GM18951 (cell line): Measurements from ENCODE around the gene TPH2.

ENCODE experiments used
- POLR2A ChIP-seq: IDR thresholded peaks from 4 replicates; pipeline ENCODE4 v1.6.1; 2011; ENCODE audit warnings: mild to moderate bottlenecking; ENCODE audit not compliant: insufficient read length, insufficient read depth; ENCODE audit errors: extremely low read depth
- in situ Hi-C: fragments of 300-500 bp; cut with MboI; formaldehyde crosslinking; loops from one replicate; pipeline ENCODE4 v1.12.0; 2022; ENCODE audit warnings: low sequenced_read_pairs, mixed read lengths, inconsistent platforms; ENCODE audit not compliant: unreplicated experiment

Gene TPH2

GRCh38 chr12:71948390-71948789 is 9.7 kb downstream of the TPH2 start:
- no peak for TF ChIP-seq POLR2A

GRCh38 chr12:71949646-71950045 is 11.0 kb downstream of the TPH2 start:
- in situ Hi-C loops: no loop called here
- TF ChIP-seq POLR2A: no peak

More at GRCh38 chr12:71948390-71948789, 9.7 kb downstream of the TPH2 start:
- in situ Hi-C loops: no loop called here

GRCh38 chr12:71950404-71950803 is 11.8 kb downstream of the TPH2 start:
- TF ChIP-seq POLR2A: no peak
- in situ Hi-C loops: no loop called here

- in situ Hi-C loops: no loop called here
- no peak for TF ChIP-seq POLR2A
Measured at GRCh38 chr12:71950819-71951218, 12.2 kb downstream of the TPH2 start.

- TF ChIP-seq POLR2A: no peak
- in situ Hi-C loops: no loop called here
Measured at GRCh38 chr12:71954083-71954778, 15.6 kb downstream of the TPH2 start.

GRCh38 chr12:71954861-71955260 is 16.2 kb downstream of the TPH2 start:
- TF ChIP-seq POLR2A: no peak
- in situ Hi-C loops: no loop called here

GRCh38 chr12:71955970-71956369 is 17.3 kb downstream of the TPH2 start:
- TF ChIP-seq POLR2A: no peak
- in situ Hi-C loops: no loop called here

GRCh38 chr12:71958056-71958455 is 19.4 kb downstream of the TPH2 start:
- TF ChIP-seq POLR2A: no peak

GRCh38 chr12:71958457-71958856 is 19.8 kb downstream of the TPH2 start:
- in situ Hi-C loops: no loop called here
- no peak for TF ChIP-seq POLR2A

More at GRCh38 chr12:71958056-71958455, 19.4 kb downstream of the TPH2 start:
- in situ Hi-C loops: no loop called here

GRCh38 chr12:71958993-71959578 is 20.4 kb downstream of the TPH2 start:
- in situ Hi-C loops: no loop called here
- TF ChIP-seq POLR2A: no peak

GRCh38 chr12:71967211-71967610 is 28.6 kb downstream of the TPH2 start:
- in situ Hi-C loops: no loop called here
- TF ChIP-seq POLR2A: no peak

GRCh38 chr12:71969330-71969729 is 30.7 kb downstream of the TPH2 start:
- in situ Hi-C loops: no loop called here
- TF ChIP-seq POLR2A: no peak

GRCh38 chr12:71970031-71970430 is 31.4 kb downstream of the TPH2 start:
- TF ChIP-seq POLR2A: no peak
- in situ Hi-C loops: no loop called here

- in situ Hi-C loops: no loop called here
Measured at GRCh38 chr12:71972441-71973074, 33.9 kb downstream of the TPH2 start.

More at GRCh38 chr12:71972441-71973074, 33.9 kb downstream of the TPH2 start:
- TF ChIP-seq POLR2A: no peak
